A549 (cell line): Measurements from ENCODE around the gene CHST6. TPM values are rescaled to one million over a fixed set of nuclear protein-coding genes. Genes with fewer than 3 reads are reported as not detected.
A peak's percentile ranks its signal among the peaks of the same experiment; 100 is the strongest.

Source experiments
- ATAC-seq, 2 experiments: fragments of 200-7000 bp in 1 of 2; fragments of >200 bp in 1 of 2; cut with Nextera tagmentation in 1 of 2; cut with Tn5 transposase in 1 of 2; 3 replicates each; pipeline versions ENCODE4 v1.8.0 to v1.9.1; 2018 to 2020; ENCODE audit warnings: mild to moderate bottlenecking in 1 of 2, moderate library complexity in 1 of 2
- CTCF ChIA-PET: fragments of 300-600 bp; sonication (Branson Sonifier 250); formaldehyde crosslinking; extraction: SDS; loops from one replicate; lab custom pipeline; 2021; ENCODE audit warnings: antibody characterized with exemption, inconsistent platforms; lab: Yijun Ruan, JAX
- POLR2A ChIA-PET: fragments of 350-600 bp; formaldehyde crosslinking; extraction: SDS; loops from one replicate; lab custom pipeline; 2021; ENCODE audit warnings: antibody characterized with exemption, inconsistent platforms; lab: Yijun Ruan, JAX
- DNase-seq, 2 experiments: peaks; one replicate each; pipeline versions ENCODE4 v3.0.0 to v3.0.0-alpha.2; 2011 to 2016; ENCODE audit warnings: low read depth in 1 of 2, low spot score in 1 of 2
- FAIRE-seq: peaks from 2 replicates; lab custom pipeline; 2011; peaks lifted over from hg19 to GRCh38; lab: Jason Lieb, UNC
- H3K27ac ChIP-seq, 2 experiments: fragments of >200 bp; sonication (Bioruptor Twin); formaldehyde crosslinking; 3 replicates each; pipeline ENCODE4 v1.5.1; 2016 to 2017
- H3K4me1 ChIP-seq: fragments of >200 bp; sonication (Bioruptor Twin); formaldehyde crosslinking; 3 replicates; pipeline ENCODE4 v1.6.1; 2016
- H3K4me2 ChIP-seq: fragments of >200 bp; sonication (Bioruptor Twin); formaldehyde crosslinking; 3 replicates; pipeline ENCODE4 v1.6.1; 2016
- H3K4me3 ChIP-seq: fragments of >200 bp; sonication (Bioruptor Twin); formaldehyde crosslinking; 3 replicates; pipeline ENCODE4 v1.5.1; 2016
- H3K9me3 ChIP-seq: fragments of >200 bp; sonication (Bioruptor Twin); formaldehyde crosslinking; 3 replicates; pipeline ENCODE4 v1.6.1; 2016
- BHLHE40 ChIP-seq: IDR thresholded peaks from 2 replicates; pipeline ENCODE4 v1.6.1; 2012; ENCODE audit warnings: low read depth, low read length, inconsistent platforms
- CEBPB ChIP-seq, 2 experiments: fragments of >200 bp in 1 of 2; sonication (Bioruptor Twin) in 1 of 2; formaldehyde crosslinking in 1 of 2; IDR thresholded peaks; 2 replicates each; pipeline ENCODE4 v1.6.1; 2012 to 2016
- EHMT2 ChIP-seq: fragments of 200-600 bp; sonication (generic); IDR thresholded peaks from 2 replicates; pipeline ENCODE4 v1.6.1; 2016; ENCODE audit warnings: antibody characterized with exemption, low read depth, mild to moderate bottlenecking, moderate library complexity
- EP300 ChIP-seq, 2 experiments: fragments of >200 bp; sonication (Bioruptor Twin); formaldehyde crosslinking; IDR thresholded peaks; 2 replicates in 1 of 2; 3 replicates in 1 of 2; pipeline ENCODE4 v1.6.1; 2016 to 2017
- FOSL2 ChIP-seq, 2 experiments: fragments of 450-650 bp in 1 of 2; fragments of >200 bp in 1 of 2; sonication (Bioruptor Twin) in 1 of 2; formaldehyde crosslinking; IDR thresholded peaks; 2 replicates each; pipeline versions ENCODE4 v1.5.0 to v1.6.1; 2016 to 2020; ENCODE audit warnings: mild to moderate bottlenecking in 1 of 2, moderate library complexity in 1 of 2
- GATA3 ChIP-seq: IDR thresholded peaks from 2 replicates; pipeline ENCODE4 v1.6.1; 2012; ENCODE audit warnings: borderline replicate concordance
- HOXB5 ChIP-seq: fragments of 250-450 bp; sonication (Bioruptor Pico); IDR thresholded peaks from 2 replicates; pipeline ENCODE4 v1.5.0; 2020; ENCODE audit warnings: mild to moderate bottlenecking, moderate library complexity
- KDM1A ChIP-seq: fragments of 200-600 bp; sonication (generic); IDR thresholded peaks from 2 replicates; pipeline ENCODE4 v1.6.1; 2016; ENCODE audit warnings: low read depth, mild to moderate bottlenecking
- KDM5A ChIP-seq: fragments of 200-600 bp; sonication (generic); IDR thresholded peaks from 2 replicates; pipeline ENCODE4 v1.6.1; 2016; ENCODE audit warnings: antibody characterized with exemption, mild to moderate bottlenecking
- MAFK ChIP-seq: fragments of 450-650 bp; IDR thresholded peaks from 2 replicates; pipeline ENCODE4 v1.6.1; 2014; ENCODE audit not compliant: partially characterized antibody
- NR3C1 ChIP-seq: fragments of >200 bp; sonication (Bioruptor Twin); formaldehyde crosslinking; IDR thresholded peaks from 3 replicates; pipeline ENCODE4 v1.6.1; 2017
- RCOR1 ChIP-seq: fragments of 150-350 bp; IDR thresholded peaks from 2 replicates; pipeline ENCODE4 v1.6.1; 2014; ENCODE audit warnings: antibody characterized with exemption, low read length, low read depth
- RNF2 ChIP-seq: fragments of 200-600 bp; sonication (generic); IDR thresholded peaks from 2 replicates; pipeline ENCODE4 v1.6.1; 2016; ENCODE audit warnings: low read depth, mild to moderate bottlenecking, antibody characterized with exemption, moderate library complexity, borderline replicate concordance
- ZC3H11A ChIP-seq: fragments of 450-650 bp; IDR thresholded peaks from 2 replicates; pipeline ENCODE4 v1.6.1; 2014; ENCODE audit warnings: antibody characterized with exemption, mild to moderate bottlenecking
- WGBS: methylation state at CpG from one replicate; pipeline ENCODE4 v1.1.6; 2017; ENCODE audit errors: missing lambda C conversion rate; 5-methylcytosine and 5-hydroxymethylcytosine counted together
- polyA plus RNA-seq, 4 experiments: library from polyadenylated mRNA; depleted of rRNA in 3 of 4; stranded (reverse); fragments of >200 nt; fragmentation: RNase III in 1 of 4; extraction: RNeasy Plus Mini Kit Qiagen cat#74134 plus additional on column Dnase treatment in 1 of 4; gene quantifications; 2 replicates in 3 of 4; 3 replicates in 1 of 4; pipeline ENCODE4 v1.2.3, GENCODE V29; 2011 to 2017
- TF ChIP-seq, protein P1 (sequence below): fragments of 200-600 bp; sonication (generic); IDR thresholded peaks from 2 replicates; pipeline ENCODE4 v1.6.1; 2016; ENCODE audit warnings: antibody characterized with exemption, mild to moderate bottlenecking, moderate library complexity
- TF ChIP-seq, protein P2 (sequence below): fragments of 450-650 bp; IDR thresholded peaks from 2 replicates; pipeline ENCODE4 v1.6.1; 2014; ENCODE audit warnings: antibody characterized with exemption
- TF ChIP-seq, protein P3 (sequence below): IDR thresholded peaks from 2 replicates; pipeline ENCODE4 v1.6.1; 2012

Gene CHST6
- polyA plus RNA-seq, 2 of the 4 experiments (the other 2 are of a cell fraction), result 0.37 to 0.74 TPM

DNA sequence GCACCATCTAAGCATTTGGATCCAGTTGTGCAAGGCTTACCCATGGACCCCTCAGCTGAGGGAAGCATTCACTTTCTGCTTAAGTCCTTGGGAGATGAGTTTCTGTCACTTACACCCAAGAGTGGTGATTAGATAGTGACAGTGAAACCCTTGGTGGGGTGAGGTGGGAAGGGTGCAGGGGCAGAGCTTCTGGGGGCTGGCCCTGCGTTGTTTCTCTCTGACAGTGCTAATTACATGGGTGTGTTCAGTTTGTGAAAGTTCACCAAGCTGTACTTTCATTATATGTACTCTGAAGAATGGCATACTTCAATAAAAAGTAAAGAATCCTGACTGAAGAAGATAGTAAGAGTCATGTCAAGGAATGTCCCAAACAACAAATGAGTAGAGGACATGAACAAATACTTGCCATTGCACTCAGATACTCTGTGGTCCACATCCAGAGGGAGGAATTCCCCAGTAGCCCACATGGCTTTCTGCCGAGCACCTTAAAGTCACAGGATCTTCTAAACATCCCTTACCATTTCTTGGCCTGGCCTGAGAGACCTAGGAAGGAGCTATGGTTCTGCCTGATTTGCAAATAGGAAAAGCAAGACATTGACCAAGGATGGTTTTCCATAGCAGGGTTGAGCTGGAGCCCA, 8.4 kb downstream of the CHST6 start:
- Histone ChIP-seq H3K4me2 (no peak overlapping the region), H3K4me1 (peaks cover 8% of the 10 kb centered on the region; the same call in 1 of the 3 replicates), H3K9me3 (no peaks in the 10 kb centered on the region), H3K27ac (no peak overlapping the region), H3K4me3 (no peak overlapping the region)
- TF ChIP-seq MAFK (no peak), FOSL2 (IDR thresholded peaks at IDR 0.05) (no peak), FOSL2 (CRISPR knock-in tag; IDR thresholded peaks at IDR 0.05) (no peak), KDM1A (no peak), ZC3H11A (no peak), EP300 (IDR thresholded peaks at IDR 0.05) (no peak), RNF2 (no peak), EHMT2 (no peak)
- TF ChIP-seq, protein P1, sequence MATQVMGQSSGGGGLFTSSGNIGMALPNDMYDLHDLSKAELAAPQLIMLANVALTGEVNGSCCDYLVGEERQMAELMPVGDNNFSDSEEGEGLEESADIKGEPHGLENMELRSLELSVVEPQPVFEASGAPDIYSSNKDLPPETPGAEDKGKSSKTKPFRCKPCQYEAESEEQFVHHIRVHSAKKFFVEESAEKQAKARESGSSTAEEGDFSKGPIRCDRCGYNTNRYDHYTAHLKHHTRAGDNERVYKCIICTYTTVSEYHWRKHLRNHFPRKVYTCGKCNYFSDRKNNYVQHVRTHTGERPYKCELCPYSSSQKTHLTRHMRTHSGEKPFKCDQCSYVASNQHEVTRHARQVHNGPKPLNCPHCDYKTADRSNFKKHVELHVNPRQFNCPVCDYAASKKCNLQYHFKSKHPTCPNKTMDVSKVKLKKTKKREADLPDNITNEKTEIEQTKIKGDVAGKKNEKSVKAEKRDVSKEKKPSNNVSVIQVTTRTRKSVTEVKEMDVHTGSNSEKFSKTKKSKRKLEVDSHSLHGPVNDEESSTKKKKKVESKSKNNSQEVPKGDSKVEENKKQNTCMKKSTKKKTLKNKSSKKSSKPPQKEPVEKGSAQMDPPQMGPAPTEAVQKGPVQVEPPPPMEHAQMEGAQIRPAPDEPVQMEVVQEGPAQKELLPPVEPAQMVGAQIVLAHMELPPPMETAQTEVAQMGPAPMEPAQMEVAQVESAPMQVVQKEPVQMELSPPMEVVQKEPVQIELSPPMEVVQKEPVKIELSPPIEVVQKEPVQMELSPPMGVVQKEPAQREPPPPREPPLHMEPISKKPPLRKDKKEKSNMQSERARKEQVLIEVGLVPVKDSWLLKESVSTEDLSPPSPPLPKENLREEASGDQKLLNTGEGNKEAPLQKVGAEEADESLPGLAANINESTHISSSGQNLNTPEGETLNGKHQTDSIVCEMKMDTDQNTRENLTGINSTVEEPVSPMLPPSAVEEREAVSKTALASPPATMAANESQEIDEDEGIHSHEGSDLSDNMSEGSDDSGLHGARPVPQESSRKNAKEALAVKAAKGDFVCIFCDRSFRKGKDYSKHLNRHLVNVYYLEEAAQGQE, result no peak
- TF ChIP-seq, protein P2, sequence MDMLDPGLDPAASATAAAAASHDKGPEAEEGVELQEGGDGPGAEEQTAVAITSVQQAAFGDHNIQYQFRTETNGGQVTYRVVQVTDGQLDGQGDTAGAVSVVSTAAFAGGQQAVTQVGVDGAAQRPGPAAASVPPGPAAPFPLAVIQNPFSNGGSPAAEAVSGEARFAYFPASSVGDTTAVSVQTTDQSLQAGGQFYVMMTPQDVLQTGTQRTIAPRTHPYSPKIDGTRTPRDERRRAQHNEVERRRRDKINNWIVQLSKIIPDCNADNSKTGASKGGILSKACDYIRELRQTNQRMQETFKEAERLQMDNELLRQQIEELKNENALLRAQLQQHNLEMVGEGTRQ, result no peak
- ChIA-PET CTCF (interaction anchor here (1.0 to 4.0 kb wide), 4 partner anchors 8 to 31 kb away, joined by 3 to 23 read pairs (median 10); partner anchors contain the start of gene CHST6), POLR2A (interaction anchor here (1.0 kb wide), 1 partner anchor 9 kb away, joined by 4 read pairs; the partner anchor contains the start of gene CHST6)
- FAIRE-seq (no peak), DNase-seq (no peak), ATAC-seq (no peak)
- 56% methylated on average over 2 of the region's 2 CpGs for WGBS

DNA sequence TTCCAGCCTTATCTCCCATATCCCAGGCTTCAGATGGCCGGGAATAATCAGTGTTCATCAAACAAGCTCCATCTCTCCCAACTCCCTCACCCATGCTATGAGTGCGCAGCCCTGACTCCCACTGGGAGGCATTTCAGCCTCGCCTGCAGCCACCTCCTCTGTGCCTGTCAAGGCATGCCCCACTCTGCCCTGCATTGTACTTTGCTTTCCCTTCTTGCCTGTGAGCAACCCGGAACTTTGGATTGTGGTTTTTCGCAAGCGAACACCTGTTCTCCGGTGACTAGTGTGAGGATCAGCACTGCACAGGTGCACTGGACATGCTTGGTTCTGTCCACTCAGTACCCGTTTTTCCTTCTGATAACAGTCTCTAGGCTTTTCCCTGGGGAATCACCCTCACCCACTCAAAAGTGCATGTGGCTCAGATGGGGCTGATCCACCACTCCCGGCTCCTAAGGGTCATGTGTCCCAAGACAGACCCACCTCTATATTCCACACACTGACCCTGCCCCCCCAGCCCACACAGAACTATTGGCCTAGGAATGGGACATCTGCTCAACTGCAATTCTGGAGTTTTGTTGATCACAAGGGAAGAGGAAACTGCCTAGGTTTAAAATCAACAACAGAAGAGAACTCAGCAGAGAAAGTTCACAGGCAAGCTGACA, 9.1 kb downstream of the CHST6 start:
- ChIA-PET POLR2A (no interaction called here), CTCF (interaction anchor here (0.9 to 4.0 kb wide), 5 partner anchors 9 to 135 kb away, joined by 3 to 23 read pairs (median 5); partner anchors contain the start of gene CHST6)
- TF ChIP-seq HOXB5 (CRISPR knock-in tag) (no peak), KDM1A (no peak), NR3C1 (no peak), KDM5A (no peak), RCOR1 (no peak), FOSL2 (IDR thresholded peaks at IDR 0.05) (no peak), FOSL2 (CRISPR knock-in tag; IDR thresholded peaks at IDR 0.05) (no peak), GATA3 (no peak), BHLHE40 (no peak), CEBPB (IDR thresholded peaks at IDR 0.05) (no peak)
- TF ChIP-seq, protein P3, sequence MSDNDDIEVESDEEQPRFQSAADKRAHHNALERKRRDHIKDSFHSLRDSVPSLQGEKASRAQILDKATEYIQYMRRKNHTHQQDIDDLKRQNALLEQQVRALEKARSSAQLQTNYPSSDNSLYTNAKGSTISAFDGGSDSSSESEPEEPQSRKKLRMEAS, result no peak
- TF ChIP-seq, protein P1, result no peak
- TF ChIP-seq, protein P2, result no peak
- Histone ChIP-seq H3K4me3 (no peak overlapping the region), H3K4me1 (peaks cover 8% of the 10 kb centered on the region; the same call in 1 of the 3 replicates), H3K9me3 (no peaks in the 10 kb centered on the region), H3K27ac (peak overlapping the region in 1 of 2 experiments; percentile 33; a peak in 1 of 6 replicates), H3K4me2 (no peak overlapping the region)
- no peak for FAIRE-seq
- DNase-seq, result no peak
- WGBS, result 73% methylated on average over 9 of the region's 9 CpGs
- ATAC-seq, result no peak
